H1 (cell line): ENCODE data around the gene SEZ6.

Source experiments
- CBX8 ChIP-seq: fragments of 300-800, 300-1000 bp; sonication (generic); IDR thresholded peaks from 2 replicates; pipeline ENCODE4 v1.7.1; 2016; ENCODE audit warnings: low read depth, low read length, borderline replicate concordance
- CEBPB ChIP-seq: IDR thresholded peaks from 2 replicates; pipeline ENCODE4 v1.6.1; 2012; ENCODE audit warnings: low read depth, low read length
- CREB1 ChIP-seq: IDR thresholded peaks from 2 replicates; pipeline ENCODE4 v1.6.1; 2012; ENCODE audit warnings: inconsistent platforms
- EZH2 ChIP-seq: fragments of 200-600 bp; sonication (generic); IDR thresholded peaks from 2 replicates; pipeline ENCODE4 v1.7.1; 2012; ENCODE audit warnings: low read depth, mild to moderate bottlenecking, moderate library complexity, low read length, inconsistent platforms; ENCODE audit not compliant: severe bottlenecking
- NRF1 ChIP-seq: IDR thresholded peaks from 2 replicates; pipeline ENCODE4 v1.6.1; 2011; ENCODE audit warnings: mild to moderate bottlenecking, low read depth, low read length, improper control_type of control experiment
- POLR2A ChIP-seq, 2 experiments: IDR thresholded peaks; 1 replicate in 1 of 2; 2 replicates in 1 of 2; pipeline ENCODE4 v1.6.1; 2011; ENCODE audit warnings: low read depth in 2 of 2, low read length in 2 of 2, mild to moderate bottlenecking in 2 of 2; ENCODE audit errors: control extremely low read depth in 1 of 2
- SP2 ChIP-seq: IDR thresholded peaks from 2 replicates; pipeline ENCODE4 v1.6.1; 2012; ENCODE audit warnings: mild to moderate bottlenecking, low read length, inconsistent platforms
- TAF1 ChIP-seq: IDR thresholded peaks from 2 replicates; pipeline ENCODE4 v1.6.1; 2011; ENCODE audit warnings: mild to moderate bottlenecking, low read depth, low read length
- TEAD4 ChIP-seq: IDR thresholded peaks from 2 replicates; pipeline ENCODE4 v1.6.1; 2012; ENCODE audit warnings: low read depth, low read length, inconsistent platforms, mixed read lengths
- YY1 ChIP-seq: IDR thresholded peaks from 2 replicates; pipeline ENCODE4 v1.6.1; 2011; ENCODE audit warnings: low read depth, mild to moderate bottlenecking, low read length
- TF ChIP-seq, protein P1 (sequence below), 3 experiments: IDR thresholded peaks; 1 replicate in 2 of 3; 2 replicates in 1 of 3; pipeline versions ENCODE4 v1.5.1 to v1.6.1; 2011; ENCODE audit warnings: low read length in 3 of 3, mild to moderate bottlenecking in 3 of 3, inconsistent platforms in 2 of 3, low read depth in 1 of 3, moderate library complexity in 1 of 3; ENCODE audit not compliant: insufficient read depth in 1 of 3; ENCODE audit errors: control extremely low read depth in 1 of 3

DNA sequence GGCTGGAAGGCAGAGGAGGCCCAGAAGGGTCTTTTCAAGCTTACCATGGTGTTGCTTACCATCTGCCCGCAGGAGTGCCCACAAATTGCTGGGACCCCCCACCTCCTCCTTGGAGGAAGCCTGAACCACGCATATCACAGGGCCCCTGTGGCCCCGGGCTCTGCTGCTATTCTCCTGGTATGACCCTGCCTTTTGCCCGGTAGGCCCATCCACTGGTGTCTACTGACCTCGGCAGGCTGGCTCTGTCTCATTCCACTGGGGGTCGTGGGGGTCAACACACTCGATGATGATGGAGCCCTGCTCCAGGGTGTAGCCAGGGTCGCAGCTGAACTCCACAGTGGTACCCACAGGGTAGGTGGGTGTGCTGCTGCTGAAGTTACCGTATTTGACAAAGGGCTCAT is 46.4 kb downstream of the SEZ6 start:
- TF ChIP-seq SP2: no peak
- TF ChIP-seq EZH2: no peak
- no peak for TF ChIP-seq CREB1
- TF ChIP-seq POLR2A (IDR thresholded peaks at IDR 0.05; ENCODE audit: control extremely low read depth in 1 of 2, low read depth in 2 of 2, low read length in 2 of 2): no peak
- TF ChIP-seq, protein P1, sequence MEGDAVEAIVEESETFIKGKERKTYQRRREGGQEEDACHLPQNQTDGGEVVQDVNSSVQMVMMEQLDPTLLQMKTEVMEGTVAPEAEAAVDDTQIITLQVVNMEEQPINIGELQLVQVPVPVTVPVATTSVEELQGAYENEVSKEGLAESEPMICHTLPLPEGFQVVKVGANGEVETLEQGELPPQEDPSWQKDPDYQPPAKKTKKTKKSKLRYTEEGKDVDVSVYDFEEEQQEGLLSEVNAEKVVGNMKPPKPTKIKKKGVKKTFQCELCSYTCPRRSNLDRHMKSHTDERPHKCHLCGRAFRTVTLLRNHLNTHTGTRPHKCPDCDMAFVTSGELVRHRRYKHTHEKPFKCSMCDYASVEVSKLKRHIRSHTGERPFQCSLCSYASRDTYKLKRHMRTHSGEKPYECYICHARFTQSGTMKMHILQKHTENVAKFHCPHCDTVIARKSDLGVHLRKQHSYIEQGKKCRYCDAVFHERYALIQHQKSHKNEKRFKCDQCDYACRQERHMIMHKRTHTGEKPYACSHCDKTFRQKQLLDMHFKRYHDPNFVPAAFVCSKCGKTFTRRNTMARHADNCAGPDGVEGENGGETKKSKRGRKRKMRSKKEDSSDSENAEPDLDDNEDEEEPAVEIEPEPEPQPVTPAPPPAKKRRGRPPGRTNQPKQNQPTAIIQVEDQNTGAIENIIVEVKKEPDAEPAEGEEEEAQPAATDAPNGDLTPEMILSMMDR (IDR thresholded peaks at IDR 0.05; ENCODE audit: control extremely low read depth in 1 of 3, insufficient read depth in 1 of 3, low read depth in 1 of 3, low read length in 3 of 3): no peak
- TF ChIP-seq CEBPB: no peak
- no peak for TF ChIP-seq TAF1
- no peak for TF ChIP-seq YY1
- no peak for TF ChIP-seq CBX8
- TF ChIP-seq NRF1: no peak
- no peak for TF ChIP-seq TEAD4
